Pulmonary artery endothelial cell (primary cell): ENCODE data around the gene PCDHA3. TPM values are rescaled to one million over a fixed set of nuclear protein-coding genes. Genes with fewer than 3 reads are reported as not detected.
"Not testable (repeated sequence)": the region's sequence is repeated elsewhere in the genome, so short reads cannot be mapped to it uniquely, and the experiment has no call there.

Source experiments
- DNase-seq: peaks from one replicate; pipeline ENCODE4 v3.0.0-alpha.2; 2011; ENCODE audit warnings: low read depth, low spot score
- total RNA-seq: library from RNA; depleted of rRNA; stranded (reverse); fragments of >200 nt; gene quantifications from 2 replicates; pipeline ENCODE4 v1.2.3, GENCODE V29; 2014

Gene PCDHA3
- 0.18 and 0.26 TPM in 2 replicates for total RNA-seq

GRCh38 chr5:140800816-140801493 is at the start of gene PCDHA3:
Gene PCDHA3, plus strand, starts transcription at chr5:140801057.
- no peak for DNase-seq

- no peak for DNase-seq
Measured at GRCh38 chr5:140753561-140753960, 47.3 kb upstream of the PCDHA3 start.

- no peak for DNase-seq
Measured at GRCh38 chr5:140764177-140764973, 36.5 kb upstream of the PCDHA3 start.

- no peak for DNase-seq
Measured at GRCh38 chr5:140767444-140767843, 33.4 kb upstream of the PCDHA3 start.

GRCh38 chr5:140780512-140780911 is 20.3 kb upstream of the PCDHA3 start:
- no peak for DNase-seq

GRCh38 chr5:140785905-140786686 is 14.8 kb upstream of the PCDHA3 start, which contains the start of gene PCDHA1:
Gene PCDHA1, plus strand, starts transcription at chr5:140786140.
- DNase-seq = no peak

- DNase-seq = not testable (repeated sequence)
Measured at GRCh38 chr5:140787422-140787821, 13.4 kb upstream of the PCDHA3 start.

- not testable (repeated sequence) for DNase-seq
Measured at GRCh38 chr5:140787849-140788504, 12.9 kb upstream of the PCDHA3 start.

GRCh38 chr5:140791089-140791488 is 9.8 kb upstream of the PCDHA3 start:
- DNase-seq = no peak

GRCh38 chr5:140794595-140795258 is 6.1 kb upstream of the PCDHA3 start, which contains the start of gene PCDHA2:
Gene PCDHA2, plus strand, starts transcription at chr5:140794852.
- no peak for DNase-seq

GRCh38 chr5:140795259-140795641 is 5.6 kb upstream of the PCDHA3 start:
- DNase-seq = no peak

GRCh38 chr5:140796072-140796717 is 4.7 kb upstream of the PCDHA3 start:
- DNase-seq = not testable (repeated sequence)

- DNase-seq = no peak
Measured at GRCh38 chr5:140796718-140797095, 4.2 kb upstream of the PCDHA3 start.

- no peak for DNase-seq
Measured at GRCh38 chr5:140801494-140801841, 611 bp downstream of the PCDHA3 start.

- DNase-seq = not testable (repeated sequence)
Measured at GRCh38 chr5:140802381-140802780, 1.5 kb downstream of the PCDHA3 start.

GRCh38 chr5:140802781-140803271 is 2.0 kb downstream of the PCDHA3 start:
- DNase-seq = no peak

GRCh38 chr5:140806834-140807775 is 6.2 kb downstream of the PCDHA3 start, which contains the start of gene PCDHA4:
Gene PCDHA4, plus strand, starts transcription at chr5:140807068.
- no peak for DNase-seq

- not testable (repeated sequence) for DNase-seq
Measured at GRCh38 chr5:140808241-140808888, 7.5 kb downstream of the PCDHA3 start.
